ENCODE results near the gene DLGAP4.

DLGAP4 gene

DNA sequence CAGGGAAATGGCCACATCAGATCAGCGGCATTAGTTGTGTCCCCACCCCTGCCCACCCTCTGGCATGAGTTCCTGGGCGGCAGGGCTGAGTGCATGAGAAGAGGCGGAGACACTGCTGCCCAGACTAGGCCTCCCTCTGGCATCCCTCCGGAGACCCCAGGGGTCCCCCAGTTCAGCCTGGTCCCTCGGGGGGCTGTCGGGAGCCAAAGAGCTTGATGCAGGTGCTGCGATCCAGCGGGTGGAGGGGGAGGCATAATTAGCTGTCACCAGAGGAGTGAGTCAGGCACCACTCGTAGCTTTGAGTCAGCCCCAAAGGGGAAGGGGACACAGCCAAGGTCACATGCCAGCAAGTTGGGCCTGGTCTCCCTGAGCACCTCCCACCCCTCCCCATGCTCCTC is 34.5 kb downstream of the DLGAP4 start:
- H3K9ac ChIP-seq (ENCODE audit: low read length), result no peak overlapping the region
- peaks cover 0 to 15% of the 10 kb centered on the region in 2 donors for H3K27me3 ChIP-seq (ENCODE audit: control insufficient read depth in 1 of 2, insufficient read depth in 2 of 2, low read length in 2 of 2)
- no peaks in the 10 kb centered on the region for H3K9me3 ChIP-seq (ENCODE audit: low read length)
- H3K36me3 ChIP-seq (ENCODE audit: insufficient read depth, low read length), result no peaks in the 10 kb centered on the region
- no peaks in the 10 kb centered on the region for H3K4me1 ChIP-seq (ENCODE audit: insufficient read depth, low read length)
- no peak overlapping the region for H3K27ac ChIP-seq (ENCODE audit: low read depth, low read length)
- no peak overlapping the region for H3K4me3 ChIP-seq (ENCODE audit: low read depth in 1 of 2, low read length in 2 of 2)

DNA sequence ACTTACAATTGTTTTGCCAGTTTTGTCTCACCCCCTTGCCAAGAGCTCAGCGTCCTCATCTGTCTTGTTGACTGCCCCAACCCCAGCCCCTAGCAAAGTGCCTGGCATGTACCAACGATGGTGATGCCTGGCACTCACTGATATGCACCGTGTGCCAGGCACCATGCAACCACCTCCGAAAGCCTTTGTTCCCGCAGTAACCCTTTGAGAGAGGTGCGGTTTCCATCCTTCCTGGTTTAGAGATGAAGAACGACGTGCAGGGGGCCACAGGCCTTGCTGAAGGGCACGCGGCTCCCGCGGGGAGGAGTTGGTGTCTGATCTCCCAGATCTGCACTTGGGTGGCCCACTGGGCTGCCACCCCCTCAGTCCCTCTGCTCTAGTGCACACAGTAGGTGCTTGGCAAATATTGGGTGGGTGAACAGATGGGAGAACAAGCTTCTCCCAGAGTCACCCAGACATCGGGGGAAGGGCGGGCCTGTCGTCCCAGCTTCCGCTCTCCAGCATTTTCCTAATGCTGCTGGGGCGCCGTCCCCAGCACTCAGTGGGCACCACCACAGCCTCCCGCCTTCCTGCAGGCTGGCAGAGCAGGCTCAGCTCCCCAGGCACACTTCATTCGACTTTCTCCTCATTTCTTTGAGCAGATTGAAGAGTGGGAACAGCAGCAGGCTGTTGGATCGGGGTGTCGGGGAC is 35.3 kb downstream of the DLGAP4 start:
- no peak overlapping the region for H3K9ac ChIP-seq (ENCODE audit: low read length)
- peaks cover 0 to 13% of the 10 kb centered on the region in 2 donors for H3K27me3 ChIP-seq (ENCODE audit: control insufficient read depth in 1 of 2, insufficient read depth in 2 of 2, low read length in 2 of 2)
- no peak overlapping the region for H3K4me3 ChIP-seq (ENCODE audit: low read depth in 1 of 2, low read length in 2 of 2)

DNA sequence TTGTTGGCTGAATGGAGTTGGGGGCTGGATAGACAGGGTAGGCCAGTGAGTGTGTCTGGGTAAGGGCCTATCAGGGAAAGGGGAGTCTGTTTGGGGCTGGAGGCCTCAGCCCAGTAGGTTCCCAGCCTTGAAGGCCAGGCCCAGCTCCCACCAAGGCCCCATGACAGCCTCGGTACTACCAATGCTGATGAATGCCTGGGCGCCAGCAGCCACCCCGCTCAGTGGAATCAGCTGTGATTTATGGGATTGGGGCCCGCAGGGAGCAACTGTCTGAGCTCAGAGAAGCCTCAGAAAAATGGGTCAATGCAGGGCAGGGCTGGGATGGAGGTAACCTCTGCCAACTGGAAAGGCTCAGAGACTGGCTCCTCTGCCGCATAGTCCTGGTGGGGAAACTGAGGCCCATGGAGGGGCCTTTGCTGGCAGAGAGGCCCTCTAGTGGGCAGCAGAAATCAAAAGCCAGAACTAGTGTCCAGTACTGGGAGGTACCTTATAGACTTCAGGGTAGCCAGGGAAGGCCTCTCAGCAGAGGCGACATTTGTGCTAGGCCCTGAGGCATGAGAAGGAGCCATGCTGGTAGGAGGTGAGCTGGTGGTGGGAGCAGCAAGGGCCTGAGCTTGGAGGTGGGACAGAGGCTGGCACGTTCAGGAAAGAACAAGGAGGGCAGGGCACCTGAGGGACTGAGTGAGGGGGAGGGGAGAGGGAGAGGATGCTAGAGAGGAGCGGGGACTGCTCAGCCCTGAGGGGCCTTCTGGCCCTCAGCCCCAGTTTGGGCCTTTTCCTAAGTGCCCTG is 36.4 kb downstream of the DLGAP4 start:
- Histone ChIP-seq H3K9ac (ENCODE audit: low read length) (no peak overlapping the region), H3K9me3 (ENCODE audit: low read length) (no peaks in the 10 kb centered on the region), H3K27me3 (ENCODE audit: control insufficient read depth in 1 of 2, insufficient read depth in 2 of 2, low read length in 2 of 2) (peaks cover 0 to 9% of the 10 kb centered on the region in 2 donors), H3K4me1 (ENCODE audit: insufficient read depth, low read length) (no peaks in the 10 kb centered on the region), H3K27ac (ENCODE audit: low read depth, low read length) (no peak overlapping the region), H3K36me3 (ENCODE audit: insufficient read depth, low read length) (no peaks in the 10 kb centered on the region), H3K4me3 (ENCODE audit: low read depth in 1 of 2, low read length in 2 of 2) (no peak overlapping the region)

More for the DNA sequence above, 35.3 kb downstream of the DLGAP4 start:
- Histone ChIP-seq H3K36me3 (ENCODE audit: insufficient read depth, low read length) (no peaks in the 10 kb centered on the region), H3K4me1 (ENCODE audit: insufficient read depth, low read length) (no peaks in the 10 kb centered on the region), H3K27ac (ENCODE audit: low read depth, low read length) (no peak overlapping the region), H3K9me3 (ENCODE audit: low read length) (no peaks in the 10 kb centered on the region)

DNA sequence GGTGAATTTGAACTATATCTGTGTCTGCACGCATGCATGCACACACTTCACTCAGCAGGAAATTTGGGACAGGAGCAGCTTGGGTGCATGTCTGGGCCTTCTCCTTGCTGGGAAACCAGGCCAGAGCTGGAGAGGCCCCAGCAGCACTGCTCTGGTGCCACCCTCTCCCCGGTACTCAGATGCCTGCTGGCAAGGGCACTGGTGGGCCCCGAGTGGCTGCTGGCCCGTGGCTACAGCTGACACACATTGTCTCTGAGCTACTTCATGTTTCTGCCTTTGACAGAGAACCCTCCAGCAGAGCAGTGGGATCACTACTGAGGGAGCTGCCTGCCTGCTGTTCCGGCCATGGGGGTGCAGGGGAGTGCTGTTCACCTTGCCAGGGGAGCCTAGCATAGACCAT is 37.5 kb downstream of the DLGAP4 start:
- H3K9me3 ChIP-seq (ENCODE audit: low read length), result no peaks in the 10 kb centered on the region

DNA sequence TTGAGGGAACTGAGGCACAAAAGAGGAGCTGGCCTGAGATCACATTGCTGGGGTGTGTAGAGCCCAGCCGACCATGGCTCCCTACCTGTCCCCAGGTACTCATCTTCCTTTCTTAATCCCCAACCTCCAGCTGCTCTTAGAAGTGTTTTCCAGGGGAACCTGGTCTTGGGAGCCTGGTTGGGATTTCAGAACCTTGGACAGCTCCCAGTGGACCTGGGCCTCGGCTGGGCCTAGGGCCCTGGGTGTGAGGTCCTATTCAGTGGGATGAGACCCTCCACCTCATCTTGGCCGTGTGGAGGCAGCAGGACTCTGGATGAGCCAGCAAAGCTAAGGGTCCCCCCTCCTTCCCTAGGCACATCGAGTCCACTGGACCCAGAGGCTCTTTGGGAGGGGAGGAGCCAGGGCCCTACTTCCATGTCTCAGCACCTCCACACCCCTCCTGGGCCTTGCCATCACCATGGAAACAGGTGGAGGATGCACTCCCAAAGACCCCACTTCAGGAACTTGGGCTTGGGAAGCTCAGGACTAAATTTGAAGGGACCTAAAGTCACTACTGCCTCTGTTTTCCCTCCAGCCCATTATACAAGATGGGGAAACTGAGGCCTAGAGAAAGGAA is 38.5 kb downstream of the DLGAP4 start:
- H3K36me3 ChIP-seq (ENCODE audit: insufficient read depth, low read length), result no peaks in the 10 kb centered on the region
- H3K4me1 ChIP-seq (ENCODE audit: insufficient read depth, low read length), result no peaks in the 10 kb centered on the region
- H3K9me3 ChIP-seq (ENCODE audit: low read length), result no peaks in the 10 kb centered on the region
- H3K4me3 ChIP-seq (ENCODE audit: low read depth in 1 of 2, low read length in 2 of 2), result no peak overlapping the region
- no peak overlapping the region for H3K9ac ChIP-seq (ENCODE audit: low read length)
- peaks cover 0 to 9% of the 10 kb centered on the region in 2 donors for H3K27me3 ChIP-seq (ENCODE audit: control insufficient read depth in 1 of 2, insufficient read depth in 2 of 2, low read length in 2 of 2)
- no peak overlapping the region for H3K27ac ChIP-seq (ENCODE audit: low read depth, low read length)

More for the DNA sequence above, 37.5 kb downstream of the DLGAP4 start:
- Histone ChIP-seq H3K9ac (ENCODE audit: low read length) (no peak overlapping the region), H3K4me3 (ENCODE audit: low read depth in 1 of 2, low read length in 2 of 2) (no peak overlapping the region), H3K4me1 (ENCODE audit: insufficient read depth, low read length) (no peaks in the 10 kb centered on the region), H3K27ac (ENCODE audit: low read depth, low read length) (no peak overlapping the region), H3K27me3 (ENCODE audit: control insufficient read depth in 1 of 2, insufficient read depth in 2 of 2, low read length in 2 of 2) (peaks cover 0 to 9% of the 10 kb centered on the region in 2 donors), H3K36me3 (ENCODE audit: insufficient read depth, low read length) (no peaks in the 10 kb centered on the region)

DNA sequence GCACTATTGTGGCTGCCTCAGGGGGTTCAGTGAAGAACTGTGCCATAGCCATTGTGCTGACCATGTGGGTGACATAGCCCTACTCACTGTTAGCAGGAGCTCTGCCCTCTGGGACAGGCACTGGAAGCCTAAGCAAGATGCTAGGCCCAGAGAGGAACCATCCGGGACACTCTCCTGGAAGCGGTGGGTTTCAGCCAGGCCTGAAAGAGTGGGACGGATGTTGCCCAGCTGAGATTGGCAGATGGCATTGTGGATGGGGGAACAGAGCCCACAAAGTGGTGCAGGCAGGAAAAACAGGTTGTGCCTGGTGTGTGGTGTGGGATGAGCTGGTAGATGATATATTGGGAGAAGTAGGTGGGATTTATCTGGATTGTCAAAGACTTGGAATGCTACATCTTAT is 40.1 kb downstream of the DLGAP4 start:
- H3K27me3 ChIP-seq (ENCODE audit: control insufficient read depth in 1 of 2, insufficient read depth in 2 of 2, low read length in 2 of 2), result no peaks in the 10 kb centered on the region
- H3K9ac ChIP-seq (ENCODE audit: low read length), result no peak overlapping the region

DNA sequence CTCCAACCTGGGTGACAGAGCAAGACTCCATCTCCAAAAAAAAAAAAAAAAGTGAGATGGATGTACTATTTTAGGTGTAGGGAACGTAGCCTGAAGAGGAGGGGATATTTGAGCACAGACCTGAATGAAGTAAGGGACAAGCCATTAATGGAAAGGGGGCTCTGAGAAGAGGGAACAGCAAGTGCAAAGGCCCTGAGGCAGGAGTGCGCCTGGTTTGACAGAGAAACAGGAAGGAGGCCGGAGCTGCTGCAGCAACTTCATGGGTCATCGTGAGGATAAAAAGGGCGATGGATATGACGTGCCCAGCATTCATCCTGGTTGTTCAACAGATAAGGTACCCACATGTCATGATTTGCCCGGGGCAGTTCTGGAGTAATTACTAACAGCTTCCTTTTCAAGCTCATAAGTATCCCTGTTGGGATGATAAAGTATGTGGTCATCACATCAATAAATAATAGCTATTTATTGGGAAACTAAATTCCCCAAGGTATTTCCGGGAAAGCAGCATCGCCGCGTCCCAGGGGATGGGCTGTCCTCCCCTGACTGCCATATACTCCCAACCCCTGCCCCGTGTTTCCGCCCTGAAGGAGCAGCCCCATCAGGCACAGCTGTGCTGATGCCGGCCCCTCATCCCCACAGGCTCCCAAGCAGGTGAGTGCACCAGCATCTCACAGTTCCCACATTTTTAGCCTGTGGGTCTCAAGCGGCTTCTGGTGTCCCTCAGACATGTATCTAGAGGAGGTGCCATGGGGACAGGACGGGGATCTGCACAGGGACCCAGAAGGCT is 43.4 kb downstream of the DLGAP4 start:
- no peaks in the 10 kb centered on the region for H3K36me3 ChIP-seq (ENCODE audit: insufficient read depth, low read length)
- no peak overlapping the region for H3K4me3 ChIP-seq (ENCODE audit: low read depth in 1 of 2, low read length in 2 of 2)
- H3K9me3 ChIP-seq (ENCODE audit: low read length), result no peaks in the 10 kb centered on the region
- H3K27ac ChIP-seq (ENCODE audit: low read depth, low read length), result no peak overlapping the region
- H3K27me3 ChIP-seq (ENCODE audit: control insufficient read depth in 1 of 2, insufficient read depth in 2 of 2, low read length in 2 of 2), result peaks cover 0 to 2% of the 10 kb centered on the region in 2 donors
- no peaks in the 10 kb centered on the region for H3K4me1 ChIP-seq (ENCODE audit: insufficient read depth, low read length)
- H3K9ac ChIP-seq (ENCODE audit: low read length), result no peak overlapping the region

More for the DNA sequence above, 40.1 kb downstream of the DLGAP4 start:
- Histone ChIP-seq H3K4me1 (ENCODE audit: insufficient read depth, low read length) (no peaks in the 10 kb centered on the region), H3K9me3 (ENCODE audit: low read length) (no peaks in the 10 kb centered on the region), H3K36me3 (ENCODE audit: insufficient read depth, low read length) (no peaks in the 10 kb centered on the region), H3K27ac (ENCODE audit: low read depth, low read length) (no peak overlapping the region), H3K4me3 (ENCODE audit: low read depth in 1 of 2, low read length in 2 of 2) (no peak overlapping the region)

DNA sequence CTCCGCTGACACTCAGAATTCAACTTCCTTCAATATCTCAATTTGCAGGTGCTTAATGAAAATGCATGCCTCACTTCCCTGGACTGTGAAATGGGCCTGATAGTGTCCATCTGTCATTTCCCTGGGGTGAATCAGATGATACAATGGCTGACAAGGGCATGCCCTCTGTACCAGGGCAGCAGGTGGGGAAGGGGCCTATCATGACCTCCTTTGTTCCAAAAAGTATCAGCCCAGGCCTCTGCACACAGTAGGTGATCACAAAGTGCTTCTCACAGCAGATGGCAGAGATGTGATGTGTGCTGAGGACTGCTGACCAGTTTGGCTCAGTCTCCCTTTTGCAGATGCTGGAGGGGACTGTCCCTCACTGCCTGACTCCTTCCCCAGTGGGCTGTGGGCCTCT is 44.3 kb downstream of the DLGAP4 start:
- Histone ChIP-seq H3K4me3 (ENCODE audit: low read depth in 1 of 2, low read length in 2 of 2) (no peak overlapping the region), H3K4me1 (ENCODE audit: insufficient read depth, low read length) (no peaks in the 10 kb centered on the region), H3K27me3 (ENCODE audit: control insufficient read depth in 1 of 2, insufficient read depth in 2 of 2, low read length in 2 of 2) (peaks cover 0 to 4% of the 10 kb centered on the region in 2 donors), H3K9me3 (ENCODE audit: low read length) (no peaks in the 10 kb centered on the region), H3K27ac (ENCODE audit: low read depth, low read length) (no peak overlapping the region), H3K9ac (ENCODE audit: low read length) (no peak overlapping the region), H3K36me3 (ENCODE audit: insufficient read depth, low read length) (no peaks in the 10 kb centered on the region)

DNA sequence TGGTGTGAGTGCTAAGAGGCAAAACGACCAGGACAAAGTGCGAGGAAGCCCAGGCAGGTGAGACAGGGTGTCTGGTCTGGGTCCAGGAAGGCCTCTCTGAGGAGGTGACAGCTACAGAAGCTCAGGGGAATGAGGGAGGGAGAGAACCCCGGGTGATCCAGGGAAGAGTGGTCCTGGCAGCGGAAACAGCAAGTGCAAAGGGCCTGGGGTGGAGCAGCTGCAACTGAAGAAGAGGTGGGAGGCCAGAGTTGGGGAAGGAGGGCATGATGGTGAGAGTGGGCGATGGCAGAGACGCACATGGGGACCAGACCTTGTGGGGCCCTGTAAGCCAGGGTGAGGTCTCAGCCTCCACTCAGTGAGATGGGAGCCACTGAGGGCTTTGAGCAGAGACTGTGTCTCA is 45.8 kb downstream of the DLGAP4 start:
- no peak overlapping the region for H3K4me3 ChIP-seq (ENCODE audit: low read depth in 1 of 2, low read length in 2 of 2)
- H3K27me3 ChIP-seq (ENCODE audit: control insufficient read depth in 1 of 2, insufficient read depth in 2 of 2, low read length in 2 of 2), result peaks cover 0 to 4% of the 10 kb centered on the region in 2 donors
- no peaks in the 10 kb centered on the region for H3K9me3 ChIP-seq (ENCODE audit: low read length)
- H3K36me3 ChIP-seq (ENCODE audit: insufficient read depth, low read length), result no peaks in the 10 kb centered on the region
- no peak overlapping the region for H3K27ac ChIP-seq (ENCODE audit: low read depth, low read length)
- H3K9ac ChIP-seq (ENCODE audit: low read length), result no peak overlapping the region
- no peaks in the 10 kb centered on the region for H3K4me1 ChIP-seq (ENCODE audit: insufficient read depth, low read length)

DNA sequence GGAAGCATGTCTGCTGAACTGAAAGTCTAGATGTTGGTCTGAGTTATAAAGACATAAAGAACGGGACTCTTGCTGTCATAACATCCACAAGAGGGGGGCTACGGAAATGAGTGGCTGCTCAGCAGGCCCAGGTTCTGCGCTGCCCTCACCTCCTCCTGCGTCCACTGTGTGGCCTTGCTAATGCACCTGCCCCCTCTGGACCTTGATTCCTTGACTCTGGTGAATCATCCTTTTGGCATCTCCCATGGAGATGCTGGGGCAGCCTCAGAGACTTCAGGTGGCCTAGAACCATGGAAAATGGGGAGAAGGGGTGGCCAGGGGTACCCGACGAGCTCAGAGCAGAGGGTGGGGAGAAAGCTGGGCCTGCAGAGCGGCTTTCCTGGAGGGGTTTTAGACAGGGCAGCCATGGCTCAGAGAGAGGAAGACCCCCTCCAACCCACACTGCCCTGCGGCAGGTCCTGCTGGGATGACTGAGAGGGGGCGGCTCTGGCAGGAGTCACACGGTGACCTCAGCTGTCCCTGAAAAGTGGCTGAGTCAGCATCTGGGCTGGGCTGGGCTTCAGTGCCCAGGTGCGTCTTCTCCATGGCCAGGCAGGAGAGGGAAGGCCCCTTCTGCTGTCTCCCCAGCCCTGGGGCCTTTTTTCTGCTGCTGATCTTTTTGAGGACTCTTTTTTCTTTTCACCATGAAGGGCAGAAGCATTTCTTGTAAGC is 46.9 kb downstream of the DLGAP4 start:
- Histone ChIP-seq H3K4me3 (ENCODE audit: low read depth in 1 of 2, low read length in 2 of 2) (no peak overlapping the region), H3K36me3 (ENCODE audit: insufficient read depth, low read length) (no peaks in the 10 kb centered on the region), H3K27ac (ENCODE audit: low read depth, low read length) (no peak overlapping the region), H3K9ac (ENCODE audit: low read length) (no peak overlapping the region), H3K4me1 (ENCODE audit: insufficient read depth, low read length) (no peaks in the 10 kb centered on the region), H3K27me3 (ENCODE audit: control insufficient read depth in 1 of 2, insufficient read depth in 2 of 2, low read length in 2 of 2) (peaks cover 0 to 4% of the 10 kb centered on the region in 2 donors), H3K9me3 (ENCODE audit: low read length) (no peaks in the 10 kb centered on the region)
